ENCODE data around the gene CDH13. TPM values are rescaled to one million over a fixed set of nuclear protein-coding genes. Genes with fewer than 3 reads are reported as not detected.

Gene CDH13
- total RNA-seq, 2 donors from 2014 or later: 228 to 280 TPM

DNA sequence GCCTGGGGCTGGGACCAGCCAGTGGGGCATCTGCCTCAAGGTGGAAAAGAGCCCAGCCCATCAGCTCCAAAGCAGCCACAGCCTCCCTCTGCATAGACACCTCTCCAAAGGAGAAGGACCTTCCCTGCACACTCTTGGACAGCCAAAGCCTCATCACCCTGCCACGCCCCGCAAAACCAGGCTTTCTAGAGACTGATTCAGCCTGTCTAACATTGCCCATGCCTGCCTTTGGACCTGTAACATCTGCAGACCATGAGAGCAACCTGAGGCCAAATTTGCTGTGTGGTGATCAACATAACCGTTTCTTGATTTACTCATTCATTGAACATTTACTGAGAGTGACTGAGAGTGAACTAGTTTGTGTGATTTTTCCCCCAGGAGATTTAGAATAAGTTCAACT, 961.3 kb downstream of the CDH13 start:
- Histone ChIP-seq H3K36me3 (no peaks in the 10 kb centered on the region), H3K27ac (no peak overlapping the region), H3K9me3 (no peaks in the 10 kb centered on the region), H3K27me3 (replicated peaks; ENCODE audit: insufficient read depth) (no peaks in the 10 kb centered on the region), H3K4me1 (ENCODE audit: control insufficient read depth in 1 of 2, low read depth in 2 of 2) (no peaks in the 10 kb centered on the region), H3K4me3 (no peak overlapping the region)
- ATAC-seq (ENCODE audit: insufficient number of reproducible peaks, low FRiP score, low read depth): no peak
- TF ChIP-seq CTCF (IDR thresholded peaks at IDR 0.05): no peak
- DNase-seq (ENCODE audit: low spot score): no peak

- no peak overlapping the region for H3K4me3 ChIP-seq
- ATAC-seq (ENCODE audit: insufficient number of reproducible peaks, low FRiP score, low read depth): no peak
- H3K27me3 ChIP-seq (replicated peaks; ENCODE audit: insufficient read depth): no peaks in the 10 kb centered on the region
- no peak overlapping the region for H3K27ac ChIP-seq
- H3K4me1 ChIP-seq (ENCODE audit: control insufficient read depth in 1 of 2, low read depth in 2 of 2): no peaks in the 10 kb centered on the region
- no peak for DNase-seq (ENCODE audit: low spot score)
- no peaks in the 10 kb centered on the region for H3K36me3 ChIP-seq
- no peak for TF ChIP-seq CTCF (IDR thresholded peaks at IDR 0.05)
- H3K9me3 ChIP-seq: no peaks in the 10 kb centered on the region
Observed at GRCh38 chr16:83589576-83589975, 962.8 kb downstream of the CDH13 start.

DNA sequence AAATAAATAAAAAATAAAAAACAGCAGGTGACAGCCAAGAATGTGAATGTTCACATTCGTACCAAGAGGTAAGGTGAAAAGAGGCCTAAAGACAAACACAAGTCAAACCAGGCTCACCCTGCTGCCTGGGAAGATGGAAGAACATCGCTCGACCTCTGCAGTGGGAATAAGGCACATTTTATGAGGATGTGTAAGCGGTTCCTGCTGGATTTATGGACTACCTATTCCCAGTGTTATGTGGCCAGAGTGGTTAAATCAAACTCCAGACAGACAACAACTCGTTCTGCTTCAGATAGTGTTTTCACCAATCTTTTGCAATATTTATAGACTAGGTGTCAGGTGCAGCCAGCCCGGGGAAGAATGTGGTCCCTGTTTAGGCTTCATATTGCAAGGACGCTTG, 966.0 kb downstream of the CDH13 start:
- Histone ChIP-seq H3K4me3 (no peak overlapping the region), H3K27me3 (replicated peaks; ENCODE audit: insufficient read depth) (no peaks in the 10 kb centered on the region), H3K36me3 (no peaks in the 10 kb centered on the region), H3K27ac (no peak overlapping the region), H3K9me3 (no peaks in the 10 kb centered on the region), H3K4me1 (ENCODE audit: control insufficient read depth in 1 of 2, low read depth in 2 of 2) (no peaks in the 10 kb centered on the region)
- no peak for TF ChIP-seq CTCF (IDR thresholded peaks at IDR 0.05)
- ATAC-seq (ENCODE audit: insufficient number of reproducible peaks, low FRiP score, low read depth) (no peak), DNase-seq (ENCODE audit: low spot score) (no peak)

DNA sequence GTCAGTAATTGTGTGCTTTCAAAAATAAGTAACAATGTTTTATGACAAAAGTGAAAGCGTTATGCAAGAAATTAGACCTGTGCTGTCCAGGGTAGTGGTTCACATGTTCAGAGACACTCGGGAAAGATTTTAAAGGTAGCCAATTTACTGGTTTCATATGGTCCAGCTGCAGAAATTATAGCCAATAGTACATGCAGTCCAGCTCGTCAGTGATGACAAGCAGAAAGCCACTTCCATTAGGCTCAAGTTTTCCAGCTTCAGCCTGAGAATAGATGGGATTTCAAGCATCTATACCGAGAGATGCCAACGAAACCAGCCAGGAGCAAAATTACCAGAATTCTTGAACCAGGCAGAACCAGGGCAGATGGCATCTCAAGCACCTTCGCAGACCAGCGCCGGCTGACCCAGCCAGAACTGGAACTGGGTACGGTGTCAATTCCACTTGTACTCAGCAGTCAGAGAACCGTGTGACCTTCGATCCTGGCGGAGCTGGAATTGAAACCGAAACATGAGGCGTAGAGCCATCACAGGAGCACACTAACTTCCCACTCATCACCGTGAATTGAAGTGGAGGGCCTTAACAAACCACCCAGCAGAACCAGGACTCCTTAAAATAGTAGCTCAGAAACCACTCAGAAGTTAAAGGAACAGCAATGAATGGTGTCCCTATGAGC, 973.2 kb downstream of the CDH13 start:
- Histone ChIP-seq H3K9me3 (no peaks in the 10 kb centered on the region), H3K4me1 (ENCODE audit: control insufficient read depth in 1 of 2, low read depth in 2 of 2) (no peaks in the 10 kb centered on the region), H3K27ac (no peak overlapping the region), H3K27me3 (replicated peaks; ENCODE audit: insufficient read depth) (no peaks in the 10 kb centered on the region), H3K4me3 (no peak overlapping the region), H3K36me3 (no peaks in the 10 kb centered on the region)
- no peak for TF ChIP-seq CTCF (IDR thresholded peaks at IDR 0.05)
- DNase-seq (ENCODE audit: low spot score) (no peak), ATAC-seq (ENCODE audit: insufficient number of reproducible peaks, low FRiP score, low read depth) (no peak)

GRCh38 chr16:83602761-83603722, 976.3 kb downstream of the CDH13 start:
- DNase-seq (ENCODE audit: low spot score) (no peak), ATAC-seq (ENCODE audit: insufficient number of reproducible peaks, low FRiP score, low read depth) (no peak)
- no peak for TF ChIP-seq CTCF (IDR thresholded peaks at IDR 0.05)
- H3K4me3 ChIP-seq: no peak overlapping the region
- no peaks in the 10 kb centered on the region for H3K36me3 ChIP-seq
- no peak overlapping the region for H3K27ac ChIP-seq
- H3K27me3 ChIP-seq (replicated peaks; ENCODE audit: insufficient read depth): no peaks in the 10 kb centered on the region
- no peaks in the 10 kb centered on the region for H3K4me1 ChIP-seq (ENCODE audit: control insufficient read depth in 1 of 2, low read depth in 2 of 2)
- no peaks in the 10 kb centered on the region for H3K9me3 ChIP-seq
